GM12878 (cell line): ENCODE results near the gene OR4D2. TPM values are rescaled to one million over a fixed set of nuclear protein-coding genes. Genes with fewer than 3 reads are reported as not detected.

Experiments used
- ATAC-seq: fragments of 200-7000 bp; cut with Tn5 transposase; 3 replicates; pipeline ENCODE4 v1.9.1; 2020; ENCODE audit warnings: mild to moderate bottlenecking, moderate library complexity
- BruUV-seq: library from RNA; stranded (reverse); fragments of 400-500 nt; replicated peaks from 2 replicates; lab custom pipeline; 2021; lab: Mats Ljungman, UMichigan
- CTCF ChIA-PET: fragments of 300-600 bp; sonication (Branson Sonifier 250); formaldehyde crosslinking; extraction: SDS; loops from one replicate; lab custom pipeline; 2021; ENCODE audit warnings: inconsistent platforms; lab: Yijun Ruan, JAX
- POLR2A ChIA-PET: fragments of 350-600 bp; formaldehyde crosslinking; extraction: SDS; loops from one replicate; lab custom pipeline; 2021; ENCODE audit warnings: inconsistent platforms; lab: Charles Lee
- RAD21 ChIA-PET: fragments of 300-600 bp; sonication (Branson Sonifier 250); formaldehyde crosslinking; loops from one replicate; lab custom pipeline; 2023; ENCODE audit warnings: antibody characterized with exemption; ENCODE audit not compliant: unreplicated experiment; lab: Charles Lee
- SMC1A ChIA-PET: fragments of 300-600 bp; sonication (Branson Sonifier 250); formaldehyde crosslinking; loops from one replicate; lab custom pipeline; 2023; ENCODE audit not compliant: unreplicated experiment, uncharacterized antibody; lab: Charles Lee
- DNase-seq: peaks from one replicate; pipeline ENCODE4 v3.0.0-alpha.2; 2011; ENCODE audit warnings: low read depth, low spot score
- FAIRE-seq: peaks from 3 replicates; lab custom pipeline; 2011; peaks lifted over from hg19 to GRCh38; lab: Jason Lieb, UNC
- H2AFZ ChIP-seq: 2 replicates; pipeline ENCODE4 v1.6.0; 2011; ENCODE audit warnings: low read depth, low read length, control low read depth; ENCODE audit not compliant: control insufficient read depth
- H3K27ac ChIP-seq: 2 replicates; pipeline ENCODE4 v1.5.1; 2011; ENCODE audit warnings: control low read depth; ENCODE audit not compliant: control insufficient read depth, insufficient read depth
- H3K27me3 ChIP-seq, 2 experiments: replicated peaks in 1 of 2; 2 replicates each; pipeline versions ENCODE4 v1.6.0 to v1.6.1; 2011; ENCODE audit warnings: low read length in 1 of 2; ENCODE audit not compliant: control insufficient read depth in 2 of 2, insufficient read depth in 2 of 2
- H3K36me3 ChIP-seq, 2 experiments: 2 replicates each; pipeline ENCODE4 v1.5.1; 2011; ENCODE audit warnings: low read length in 1 of 2; ENCODE audit not compliant: control insufficient read depth in 2 of 2, insufficient read depth in 2 of 2
- H3K4me1 ChIP-seq: 2 replicates; pipeline ENCODE4 v1.6.1; 2011; ENCODE audit warnings: mild to moderate bottlenecking, low read length, moderate library complexity, mixed read lengths; ENCODE audit not compliant: control insufficient read depth, insufficient read depth
- H3K4me2 ChIP-seq: 2 replicates; pipeline ENCODE4 v1.6.0; 2011; ENCODE audit warnings: control low read depth; ENCODE audit not compliant: control insufficient read depth, insufficient read depth
- H3K4me3 ChIP-seq: fragments of 200-600 bp; sonication (generic); 2 replicates; pipeline ENCODE4 v1.5.1; 2016
- H3K79me2 ChIP-seq: 2 replicates; pipeline ENCODE4 v1.6.0; 2011; ENCODE audit warnings: low read length; ENCODE audit not compliant: control insufficient read depth, insufficient read depth
- H3K9ac ChIP-seq: 2 replicates; pipeline ENCODE4 v1.8.0; 2011; ENCODE audit warnings: low read length, control low read depth, mixed read lengths; ENCODE audit not compliant: control insufficient read depth, insufficient read depth
- H3K9me3 ChIP-seq: replicated peaks from 3 replicates; pipeline ENCODE4 v1.5.1; 2011; ENCODE audit warnings: mild to moderate bottlenecking, low read length; ENCODE audit not compliant: control insufficient read depth, insufficient read depth
- H4K20me1 ChIP-seq: 2 replicates; pipeline ENCODE4 v1.6.0; 2011; ENCODE audit not compliant: control insufficient read depth, insufficient read depth
- CHD2 ChIP-seq: IDR thresholded peaks from 2 replicates; pipeline ENCODE4 v1.6.1; 2011; ENCODE audit warnings: low read depth, low read length, improper control_type of control experiment, borderline replicate concordance
- EP300 ChIP-seq, 2 experiments: fragments of 150-350 bp in 1 of 2; IDR thresholded peaks; 2 replicates each; pipeline ENCODE4 v1.6.1; 2011 to 2012; ENCODE audit warnings: low read depth in 2 of 2, low read length in 2 of 2, borderline replicate concordance in 1 of 2, improper control_type of control experiment in 1 of 2, inconsistent platforms in 1 of 2; ENCODE audit not compliant: control insufficient read depth in 1 of 2
- IKZF1 ChIP-seq: fragments of 450-650 bp; conservative IDR thresholded peaks from 2 replicates; pipeline ENCODE4 v1.6.1; 2017; ENCODE audit warnings: antibody characterized with exemption, mild to moderate bottlenecking
- LARP7 ChIP-seq: fragments of 450-650 bp; IDR thresholded peaks from 2 replicates; pipeline ENCODE4 v1.6.1; 2017; ENCODE audit warnings: mild to moderate bottlenecking
- MEF2B ChIP-seq: fragments of 450-650 bp; IDR thresholded peaks from 2 replicates; pipeline ENCODE4 v1.6.1; 2018; ENCODE audit warnings: mild to moderate bottlenecking, moderate library complexity; ENCODE audit not compliant: partially characterized antibody, poor library complexity, severe bottlenecking
- RAD21 ChIP-seq: IDR thresholded peaks from 2 replicates; pipeline ENCODE4 v1.6.1; 2011; ENCODE audit warnings: mild to moderate bottlenecking, low read depth, low read length, moderate library complexity; ENCODE audit not compliant: insufficient read depth
- SMC3 ChIP-seq: IDR thresholded peaks from 2 replicates; pipeline ENCODE4 v1.6.1; 2011; ENCODE audit warnings: low read length, improper control_type of control experiment, borderline replicate concordance
- YY1 ChIP-seq: IDR thresholded peaks from 2 replicates; pipeline ENCODE4 v1.6.1; 2011; ENCODE audit warnings: low read depth, mild to moderate bottlenecking, low read length
- whole genome bisulfite sequencing: methylation state at CpG from one replicate; pipeline ENCODE4 v1.1.6; 2016; ENCODE audit warnings: low lambda C conversion rate; ENCODE audit not compliant: insufficient replicate concordance, insufficient coverage; ENCODE audit errors: missing lambda C conversion rate; 5-methylcytosine and 5-hydroxymethylcytosine counted together
- in situ Hi-C: fragments of 300-500 bp; cut with MboI; formaldehyde crosslinking; loops from 9 replicates; pipeline ENCODE4 v1.14.3; 2018; ENCODE audit warnings: mixed read lengths
- intact Hi-C: fragments of 100-400 bp; cut with micrococcal nuclease; formaldehyde crosslinking; loops from one replicate; pipeline ENCODE4 v1.14.2; 2022; ENCODE audit not compliant: unreplicated experiment
- polyA plus RNA-seq, 11 experiments: library from polyadenylated mRNA; depleted of rRNA in 4 of 11; unstranded in 6 of 11; stranded (reverse) in 5 of 11; fragments of >200 nt; fragmentation: Nextera tagmentation in 4 of 11; fragmentation: Illumina TruSeq in 1 of 11; extraction: Ambion mirVana in 4 of 11; extraction: Trizol in 1 of 11; gene quantifications; 1 replicate in 1 of 11; 2 replicates in 10 of 11; pipeline versions ENCODE4 v1.2.1 to v1.2.3, GENCODE V29; 2011 to 2016; ENCODE audit warnings: inconsistent platforms in 2 of 11, missing spikeins in 2 of 11, low read depth in 1 of 11
- total RNA-seq, 4 experiments: library from RNA; depleted of rRNA in 3 of 4; stranded (reverse); fragments of >200 nt in 3 of 4; fragmentation: Illumina TruSeq in 1 of 4; extraction: Trizol in 1 of 4; gene quantifications; 2 replicates each; pipeline versions ENCODE4 v1.2.1 to v1.2.3, GENCODE V29; 2013 to 2021
- TF ChIP-seq, protein P1 (sequence below): fragments of 450-650 bp; IDR thresholded peaks from 2 replicates; pipeline ENCODE4 v1.6.1; 2017; ENCODE audit warnings: low read depth, mild to moderate bottlenecking, moderate library complexity
- TF ChIP-seq, protein P2 (sequence below), 3 experiments: IDR thresholded peaks in 2 of 3; conservative IDR thresholded peaks in 1 of 3; 2 replicates each; pipeline ENCODE4 v1.5.1; 2011; ENCODE audit warnings: low read depth in 3 of 3, low read length in 3 of 3, mild to moderate bottlenecking in 3 of 3, control low read depth in 2 of 3, moderate library complexity in 2 of 3, inconsistent platforms in 1 of 3, mixed read lengths in 1 of 3; ENCODE audit not compliant: control insufficient read depth in 2 of 3, insufficient read depth in 1 of 3; ENCODE audit errors: extremely low read depth in 1 of 3
- TF ChIP-seq, protein P3 (sequence below): IDR thresholded peaks from 2 replicates; pipeline ENCODE4 v1.6.1; 2011; ENCODE audit warnings: mild to moderate bottlenecking, low read depth, low read length, moderate library complexity; ENCODE audit not compliant: insufficient replicate concordance

OR4D2 gene
- total and polyA plus RNA-seq, 10 of the 15 experiments (the other 5 are each of a cell fraction or from before 2014, with no cell fraction given), result 0.04 TPM; not detected in 9

GRCh38 chr17:58200024-58200633 lies 33.3 kb downstream of the OR4D2 start:
- Histone ChIP-seq H3K9ac (no peak overlapping the region), H3K27ac (no peak overlapping the region), H3K4me3 (no peak overlapping the region), H3K4me2 (no peak overlapping the region), H2AFZ (no peak overlapping the region), H3K36me3 (no peaks in the 10 kb centered on the region), H3K27me3 (peaks cover 0 to 4% of the 10 kb centered on the region in 2 experiments; a peak in 2 of 4 replicates), H3K79me2 (no peaks in the 10 kb centered on the region), H3K9me3 (no peaks in the 10 kb centered on the region), H4K20me1 (no peaks in the 10 kb centered on the region), H3K4me1 (no peaks in the 10 kb centered on the region)
- RAD21 ChIA-PET, result interaction anchor here (0.6 to 4.4 kb wide), 18 partner anchors 9 to 258 kb away, joined by 3 to 23 read pairs (median 4); partner anchors contain the start of genes LPO, MKS1 and RNF43
- FAIRE-seq, result peak; percentile 44
- POLR2A ChIA-PET, result interaction anchor here (0.6 to 1.2 kb wide), 3 partner anchors 16 to 218 kb away, joined by 3 to 8 read pairs (median 3); no protein-coding TSS in a partner anchor
- CTCF ChIA-PET, result interaction anchor here (0.6 to 4.6 kb wide), 33 partner anchors 9 to 395 kb away, joined by 3 to 40 read pairs (median 5); partner anchors contain the start of genes LPO, MKS1 and RNF43
- ATAC-seq, result peak; percentile 99
- in situ Hi-C loops (no loop called here), intact Hi-C loops (loop anchor here (1.0 to 2.0 kb wide), 2 partner anchors 49 to 247 kb away; no protein-coding TSS in a partner anchor)
- SMC1A ChIA-PET, result interaction anchor here (0.7 to 2.6 kb wide), 19 partner anchors 10 to 454 kb away, joined by 3 to 16 read pairs (median 4); no protein-coding TSS in a partner anchor
- 25% methylated on average over 14 of the region's 14 CpGs for WGBS
- DNase-seq, result no peak
- BruUV-seq, result no TSS peak
- TF ChIP-seq SMC3 (peak; percentile 66), MEF2B (no peak), IKZF1 (no peak), EP300 (IDR thresholded peaks at IDR 0.05; ENCODE audit: borderline replicate concordance in 1 of 2, control insufficient read depth in 1 of 2, low read depth in 2 of 2, low read length in 2 of 2) (no peak), CHD2 (no peak), LARP7 (0 out of 2 replicates have a peak, but pooled peaks have one; percentile 28), RAD21 (peak; percentile 36; the same call in 1 of the 2 replicates), YY1 (peak; percentile 76; the same call in 1 of the 2 replicates)
- TF ChIP-seq, protein P1, sequence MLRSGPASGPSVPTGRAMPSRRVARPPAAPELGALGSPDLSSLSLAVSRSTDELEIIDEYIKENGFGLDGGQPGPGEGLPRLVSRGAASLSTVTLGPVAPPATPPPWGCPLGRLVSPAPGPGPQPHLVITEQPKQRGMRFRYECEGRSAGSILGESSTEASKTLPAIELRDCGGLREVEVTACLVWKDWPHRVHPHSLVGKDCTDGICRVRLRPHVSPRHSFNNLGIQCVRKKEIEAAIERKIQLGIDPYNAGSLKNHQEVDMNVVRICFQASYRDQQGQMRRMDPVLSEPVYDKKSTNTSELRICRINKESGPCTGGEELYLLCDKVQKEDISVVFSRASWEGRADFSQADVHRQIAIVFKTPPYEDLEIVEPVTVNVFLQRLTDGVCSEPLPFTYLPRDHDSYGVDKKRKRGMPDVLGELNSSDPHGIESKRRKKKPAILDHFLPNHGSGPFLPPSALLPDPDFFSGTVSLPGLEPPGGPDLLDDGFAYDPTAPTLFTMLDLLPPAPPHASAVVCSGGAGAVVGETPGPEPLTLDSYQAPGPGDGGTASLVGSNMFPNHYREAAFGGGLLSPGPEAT, result no peak
- TF ChIP-seq, protein P2, sequence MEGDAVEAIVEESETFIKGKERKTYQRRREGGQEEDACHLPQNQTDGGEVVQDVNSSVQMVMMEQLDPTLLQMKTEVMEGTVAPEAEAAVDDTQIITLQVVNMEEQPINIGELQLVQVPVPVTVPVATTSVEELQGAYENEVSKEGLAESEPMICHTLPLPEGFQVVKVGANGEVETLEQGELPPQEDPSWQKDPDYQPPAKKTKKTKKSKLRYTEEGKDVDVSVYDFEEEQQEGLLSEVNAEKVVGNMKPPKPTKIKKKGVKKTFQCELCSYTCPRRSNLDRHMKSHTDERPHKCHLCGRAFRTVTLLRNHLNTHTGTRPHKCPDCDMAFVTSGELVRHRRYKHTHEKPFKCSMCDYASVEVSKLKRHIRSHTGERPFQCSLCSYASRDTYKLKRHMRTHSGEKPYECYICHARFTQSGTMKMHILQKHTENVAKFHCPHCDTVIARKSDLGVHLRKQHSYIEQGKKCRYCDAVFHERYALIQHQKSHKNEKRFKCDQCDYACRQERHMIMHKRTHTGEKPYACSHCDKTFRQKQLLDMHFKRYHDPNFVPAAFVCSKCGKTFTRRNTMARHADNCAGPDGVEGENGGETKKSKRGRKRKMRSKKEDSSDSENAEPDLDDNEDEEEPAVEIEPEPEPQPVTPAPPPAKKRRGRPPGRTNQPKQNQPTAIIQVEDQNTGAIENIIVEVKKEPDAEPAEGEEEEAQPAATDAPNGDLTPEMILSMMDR (IDR thresholded peaks at IDR 0.05 in 2 of 3, conservative IDR thresholded peaks at IDR 0.05 in 1 of 3; ENCODE audit: control insufficient read depth in 2 of 3, extremely low read depth in 1 of 3, insufficient read depth in 1 of 3, low read depth in 3 of 3, low read length in 3 of 3), result peak; percentile 62 to 78 (median 77)
- TF ChIP-seq, protein P3, sequence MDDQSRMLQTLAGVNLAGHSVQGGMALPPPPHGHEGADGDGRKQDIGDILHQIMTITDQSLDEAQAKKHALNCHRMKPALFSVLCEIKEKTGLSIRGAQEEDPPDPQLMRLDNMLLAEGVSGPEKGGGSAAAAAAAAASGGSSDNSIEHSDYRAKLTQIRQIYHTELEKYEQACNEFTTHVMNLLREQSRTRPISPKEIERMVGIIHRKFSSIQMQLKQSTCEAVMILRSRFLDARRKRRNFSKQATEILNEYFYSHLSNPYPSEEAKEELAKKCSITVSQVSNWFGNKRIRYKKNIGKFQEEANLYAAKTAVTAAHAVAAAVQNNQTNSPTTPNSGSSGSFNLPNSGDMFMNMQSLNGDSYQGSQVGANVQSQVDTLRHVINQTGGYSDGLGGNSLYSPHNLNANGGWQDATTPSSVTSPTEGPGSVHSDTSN, result no peak
- TF ChIP-seq, all 136 proteins: peak for 5
